ENCODE results near the gene NDUFA6.

Gene NDUFA6

DNA sequence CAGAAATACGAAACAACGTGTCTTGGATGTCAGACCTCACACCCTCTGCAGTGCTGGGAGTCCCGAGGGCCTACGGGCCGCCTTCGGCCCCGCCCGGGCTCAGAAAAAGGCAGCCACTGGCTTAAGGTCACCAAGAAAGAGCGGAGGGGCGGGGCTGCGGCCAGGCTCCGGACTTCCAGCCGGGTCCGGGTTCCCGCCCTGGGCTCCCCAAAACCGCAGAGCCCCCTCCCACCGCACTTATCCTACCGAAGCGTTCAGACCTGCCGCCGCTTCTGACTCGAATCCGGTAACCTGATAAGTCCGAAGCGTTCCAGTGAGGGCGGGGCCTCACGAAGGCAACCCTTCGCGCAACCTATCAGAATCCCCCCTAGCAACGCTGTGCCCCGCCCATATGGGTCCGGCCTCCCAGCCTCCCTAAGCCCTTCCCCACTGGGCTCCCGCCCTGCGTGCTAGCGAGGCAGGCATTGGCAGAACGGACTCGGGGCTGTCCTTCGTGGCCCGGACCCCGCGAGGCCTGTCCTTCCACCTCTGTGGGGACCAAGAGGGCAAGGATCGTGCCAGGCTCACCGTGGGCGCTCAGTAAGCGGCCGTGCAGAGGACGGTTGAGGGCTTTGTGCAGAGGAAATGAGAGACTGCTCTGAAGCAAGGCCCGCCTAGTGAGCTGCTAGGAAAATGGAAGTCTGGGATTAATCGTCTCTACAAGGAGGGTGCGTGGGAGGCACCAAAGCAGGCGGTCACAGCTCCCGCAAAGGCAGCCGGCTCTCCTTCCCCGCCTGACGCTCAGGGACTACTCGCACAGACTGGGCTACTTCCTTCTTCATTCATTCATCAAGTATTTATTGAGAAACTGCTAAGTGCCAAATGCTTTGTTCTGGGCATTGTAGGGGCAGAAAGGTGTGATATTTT, 19.8 kb downstream of the NDUFA6 start, which contains the start of gene NAGA:
Gene NAGA (minus strand): TSS at position 296 of the 906 bp plus-strand sequence. CDS start 515 bp downstream, outside the sequence.
- DNase-seq (ENCODE audit: low read depth): peak; percentile 83

DNA sequence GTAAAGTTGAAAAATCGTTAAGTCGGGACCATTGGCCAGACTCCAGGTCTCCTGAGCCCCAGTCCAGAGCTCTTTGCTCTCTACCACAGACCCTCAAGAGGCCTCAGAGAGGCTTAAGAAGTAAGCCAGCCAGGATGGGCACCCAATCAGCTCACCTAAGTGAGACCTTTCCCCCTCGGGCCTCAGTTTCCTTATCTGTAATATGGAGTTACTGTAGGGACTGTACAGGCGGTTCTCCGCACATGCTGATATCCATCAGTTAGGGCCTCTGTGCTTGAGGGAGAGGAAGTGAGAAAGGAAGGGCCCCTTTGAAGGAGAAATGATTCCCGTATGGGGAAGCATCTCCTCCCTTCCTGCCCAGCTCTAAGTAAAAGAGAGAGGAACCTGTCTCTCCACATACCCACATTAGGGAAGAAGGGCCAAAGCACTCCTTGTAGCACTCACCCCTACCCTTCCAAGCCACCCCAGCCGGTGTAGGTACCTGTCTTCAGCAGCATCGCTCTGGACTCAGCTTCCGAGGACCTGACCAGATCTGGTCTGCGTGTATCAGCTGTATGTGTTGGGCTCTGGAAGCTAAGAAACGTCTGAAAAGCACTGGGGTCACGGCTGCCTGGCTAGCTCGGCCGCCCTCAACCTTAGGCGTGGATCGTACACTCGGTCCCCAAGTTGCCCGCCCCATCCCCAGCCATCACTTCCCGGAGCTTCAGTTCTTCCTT, 20.6 kb downstream of the NDUFA6 start:
- no peak for DNase-seq (ENCODE audit: low read depth)

DNA sequence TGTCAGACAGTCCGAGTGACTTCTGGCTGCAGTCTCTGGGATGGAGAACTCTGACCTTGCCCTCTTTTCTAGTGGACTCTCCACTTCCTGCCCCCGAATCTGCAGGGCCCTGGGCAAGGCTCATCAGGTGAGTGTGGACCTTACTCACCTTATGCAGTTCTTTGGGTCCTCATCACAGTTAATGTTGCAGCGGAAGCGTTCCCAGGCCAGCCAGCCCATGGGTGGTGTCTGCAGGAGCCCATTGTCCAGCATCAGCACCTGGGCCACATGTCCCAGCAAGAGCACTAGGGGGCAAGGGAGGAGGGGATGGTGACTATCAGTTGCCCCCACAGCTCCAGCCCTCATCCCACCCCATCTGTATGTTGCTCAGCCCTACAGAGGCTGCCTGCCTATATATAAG, 22.3 kb downstream of the NDUFA6 start:
- DNase-seq (ENCODE audit: low read depth): no peak

DNA sequence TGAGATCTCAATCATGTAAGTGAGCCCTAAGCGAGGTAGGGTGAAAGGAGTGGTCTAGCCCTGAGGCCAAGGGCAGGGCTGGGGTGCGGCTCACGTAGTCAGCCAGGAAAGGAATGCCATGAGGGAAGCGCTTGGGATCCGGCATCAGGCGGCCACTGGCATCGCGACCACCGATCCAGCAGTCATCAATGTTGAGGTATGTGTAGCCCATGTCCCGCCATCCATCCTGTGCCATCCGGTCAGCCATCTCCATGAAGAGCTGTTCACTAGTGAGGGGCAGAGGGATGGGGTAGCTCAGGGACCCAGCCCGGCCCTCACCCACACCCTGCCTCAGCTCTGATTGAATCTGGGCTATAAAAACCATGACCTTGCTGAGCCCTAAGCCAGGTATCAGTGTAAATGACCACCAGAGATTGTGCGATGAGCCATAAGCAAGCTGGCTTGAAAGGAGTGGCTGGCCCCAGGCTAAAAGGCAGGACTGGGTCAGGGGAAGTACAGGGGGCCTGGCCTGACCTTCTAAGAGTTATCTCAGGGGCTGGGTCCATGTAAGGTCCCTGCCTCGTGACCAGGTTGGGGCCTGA, 22.8 kb downstream of the NDUFA6 start:
- DNase-seq (ENCODE audit: low read depth): no peak

DNA sequence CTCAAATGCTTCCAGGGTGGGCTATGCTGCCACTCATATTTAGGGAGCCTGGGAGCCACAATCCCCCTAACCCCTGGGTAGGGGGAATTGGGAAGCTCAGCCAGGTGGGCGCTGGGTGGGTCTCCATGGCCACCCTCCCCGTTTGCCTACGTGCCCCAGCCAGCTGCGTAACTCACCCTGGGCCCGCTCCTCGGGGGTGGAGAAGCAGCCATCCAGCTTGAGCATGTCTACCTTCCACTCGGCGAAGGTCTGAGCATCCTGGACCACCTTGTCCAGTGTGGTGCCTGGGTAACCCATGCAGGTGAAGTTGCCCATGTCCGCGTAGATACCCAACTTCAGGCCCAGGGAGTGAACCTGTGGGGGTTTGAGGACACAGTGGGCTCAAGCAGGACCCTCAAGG, 23.6 kb downstream of the NDUFA6 start:
- no peak for DNase-seq (ENCODE audit: low read depth)

DNA sequence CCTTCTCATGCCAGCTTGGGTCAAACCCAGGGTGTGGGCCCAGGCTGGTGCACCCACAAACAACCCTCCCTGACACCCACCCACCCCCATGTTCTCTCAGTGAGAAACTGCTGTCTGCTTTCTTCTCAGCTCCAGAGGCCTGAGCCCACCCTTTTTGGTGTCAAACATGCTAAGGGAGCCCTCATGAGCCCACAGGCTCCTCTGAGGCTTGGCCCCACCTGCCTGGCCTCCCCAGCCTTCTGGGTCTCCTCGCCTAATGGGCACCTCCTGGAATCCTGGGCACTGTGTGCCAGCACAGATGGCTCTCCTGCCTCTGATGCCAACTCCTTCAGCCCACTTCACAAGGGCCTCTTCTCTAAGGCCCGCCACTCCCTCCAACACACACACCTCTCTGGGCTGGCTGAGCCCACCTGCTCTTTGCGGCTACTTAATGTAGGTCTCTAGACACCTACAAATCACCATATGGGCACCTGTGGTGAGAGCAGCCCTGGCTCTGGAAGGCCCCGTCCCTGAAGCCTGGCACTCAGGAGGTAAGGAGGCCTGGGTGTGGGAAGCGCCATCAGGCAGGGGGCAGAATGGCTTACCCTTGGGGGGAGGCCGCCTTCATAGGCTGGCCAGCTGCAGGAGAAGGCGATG, 24.3 kb downstream of the NDUFA6 start:
- DNase-seq (ENCODE audit: low read depth): no peak

DNA sequence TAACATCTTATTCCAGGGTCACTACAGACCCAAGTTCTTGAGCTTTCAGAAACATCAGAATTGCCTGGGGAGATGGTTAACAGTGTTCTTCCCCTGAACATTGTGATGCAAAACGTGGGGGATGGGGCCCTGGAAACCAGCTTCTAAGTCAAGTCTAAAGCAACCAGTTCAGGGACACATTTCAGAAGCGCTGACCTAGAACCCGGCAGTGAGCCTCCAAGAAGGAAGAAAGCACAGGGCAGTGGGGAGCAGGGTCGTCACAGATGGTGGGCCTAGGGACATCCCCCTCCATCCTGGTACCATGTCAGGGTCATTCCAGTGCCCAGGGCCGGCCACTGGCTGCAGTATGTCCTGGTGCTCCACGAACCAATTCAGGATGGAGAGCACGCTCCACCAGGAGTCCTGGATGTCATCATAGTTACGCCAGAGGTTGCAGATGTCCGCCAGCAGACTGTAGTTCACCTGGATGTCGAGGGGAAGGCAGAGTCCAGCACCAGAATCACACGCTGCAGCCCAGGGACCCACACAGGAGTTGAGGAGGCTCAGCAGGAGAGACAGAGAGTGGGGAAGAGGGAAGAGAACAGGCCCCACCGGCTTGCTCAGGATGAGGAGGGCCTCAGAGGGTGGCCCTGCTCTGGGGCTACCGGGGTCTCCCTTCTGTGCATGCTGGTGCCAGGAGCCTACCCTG, 25.0 kb downstream of the NDUFA6 start:
- no peak for DNase-seq (ENCODE audit: low read depth)

DNA sequence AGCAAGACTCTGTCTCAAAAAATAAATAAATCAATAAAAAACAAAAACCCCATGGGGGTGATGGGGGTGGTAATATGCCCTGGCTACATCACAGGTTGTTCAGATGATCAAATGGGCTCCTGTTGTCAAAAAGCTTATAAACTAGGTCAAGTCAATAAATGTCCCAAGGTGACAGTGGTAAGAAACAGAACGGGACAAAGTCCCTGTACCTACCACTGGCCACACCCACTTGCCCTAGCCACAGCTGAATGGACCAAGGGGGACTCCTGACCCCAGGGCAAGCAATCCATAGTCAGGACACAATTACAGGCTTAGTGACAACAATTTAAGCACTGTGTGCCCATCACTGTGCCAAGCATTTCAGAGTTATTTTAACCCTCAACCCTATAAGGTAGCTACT, 25.9 kb downstream of the NDUFA6 start:
- DNase-seq (ENCODE audit: low read depth): no peak

DNA sequence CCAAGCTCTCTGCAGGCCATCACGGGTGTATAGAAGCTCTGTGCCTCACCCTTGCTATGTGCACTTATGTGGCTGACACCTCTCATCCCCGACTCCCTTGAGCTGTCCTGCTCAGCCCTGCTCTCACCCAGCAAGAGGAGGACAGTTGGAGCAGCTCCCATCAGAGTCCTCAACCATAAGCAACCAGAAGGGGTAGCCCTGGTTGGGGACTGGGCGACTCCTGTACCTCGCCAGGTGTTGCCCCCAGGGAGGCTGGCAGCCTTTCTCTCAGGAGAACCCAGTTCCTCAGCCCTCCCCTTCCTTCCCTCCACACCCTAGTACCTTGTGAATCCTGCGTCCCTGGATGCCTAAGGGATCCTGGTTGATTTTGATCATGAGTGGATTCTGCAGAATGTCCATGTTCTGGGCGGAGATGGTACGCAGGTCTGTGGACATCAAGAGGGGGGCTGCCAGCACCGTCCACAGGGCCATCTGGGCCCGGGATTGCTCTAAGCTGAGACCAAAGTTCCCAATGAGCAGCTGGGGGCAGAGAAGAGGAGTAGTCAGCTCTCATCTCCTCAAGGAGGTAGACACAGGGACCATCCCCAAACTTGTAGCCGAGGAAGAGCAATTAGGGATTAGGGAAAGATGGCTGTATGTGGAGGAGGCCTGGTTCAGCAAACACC, 27.9 kb downstream of the NDUFA6 start:
- no peak for DNase-seq (ENCODE audit: low read depth)

DNA sequence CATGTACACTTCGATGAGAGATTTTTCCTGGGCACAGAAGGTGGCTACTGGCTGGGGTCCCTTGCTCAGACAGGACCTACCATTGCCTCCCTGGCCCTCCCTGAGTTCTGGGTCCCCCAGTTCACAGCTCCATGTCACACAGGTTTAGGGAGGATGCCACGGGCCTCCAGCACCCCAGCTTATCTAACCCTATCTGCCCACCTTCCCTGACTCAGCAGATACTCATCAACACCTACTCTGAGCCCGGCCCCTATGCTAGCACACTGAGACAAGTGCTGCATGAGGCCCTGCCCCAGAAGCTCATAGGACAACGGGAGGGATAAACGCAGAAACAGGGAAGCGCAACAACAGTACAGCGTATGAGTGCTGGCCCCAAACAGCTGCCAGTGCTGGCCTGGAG, 29.5 kb downstream of the NDUFA6 start:
- no peak for DNase-seq (ENCODE audit: low read depth)

DNA sequence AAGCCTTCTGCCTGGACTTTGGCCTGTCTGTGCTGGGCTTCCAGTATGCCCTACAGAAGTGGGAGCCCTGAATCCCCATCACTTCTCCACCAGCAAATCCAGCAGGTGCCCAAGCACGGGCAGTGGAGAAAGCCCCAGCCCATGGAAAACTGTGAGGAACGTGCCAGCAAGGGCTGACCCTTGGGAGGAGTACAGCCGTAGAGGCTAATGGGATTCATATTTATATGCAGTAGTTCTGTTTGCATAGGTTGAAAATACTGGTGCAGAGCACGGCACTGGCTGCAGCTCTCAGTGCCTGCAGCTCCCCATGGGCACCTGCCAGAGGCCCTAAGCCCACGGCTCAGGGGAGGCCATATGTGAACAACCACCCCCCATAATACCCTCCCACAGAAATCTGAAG, 30.1 kb downstream of the NDUFA6 start:
- no peak for DNase-seq (ENCODE audit: low read depth)

DNA sequence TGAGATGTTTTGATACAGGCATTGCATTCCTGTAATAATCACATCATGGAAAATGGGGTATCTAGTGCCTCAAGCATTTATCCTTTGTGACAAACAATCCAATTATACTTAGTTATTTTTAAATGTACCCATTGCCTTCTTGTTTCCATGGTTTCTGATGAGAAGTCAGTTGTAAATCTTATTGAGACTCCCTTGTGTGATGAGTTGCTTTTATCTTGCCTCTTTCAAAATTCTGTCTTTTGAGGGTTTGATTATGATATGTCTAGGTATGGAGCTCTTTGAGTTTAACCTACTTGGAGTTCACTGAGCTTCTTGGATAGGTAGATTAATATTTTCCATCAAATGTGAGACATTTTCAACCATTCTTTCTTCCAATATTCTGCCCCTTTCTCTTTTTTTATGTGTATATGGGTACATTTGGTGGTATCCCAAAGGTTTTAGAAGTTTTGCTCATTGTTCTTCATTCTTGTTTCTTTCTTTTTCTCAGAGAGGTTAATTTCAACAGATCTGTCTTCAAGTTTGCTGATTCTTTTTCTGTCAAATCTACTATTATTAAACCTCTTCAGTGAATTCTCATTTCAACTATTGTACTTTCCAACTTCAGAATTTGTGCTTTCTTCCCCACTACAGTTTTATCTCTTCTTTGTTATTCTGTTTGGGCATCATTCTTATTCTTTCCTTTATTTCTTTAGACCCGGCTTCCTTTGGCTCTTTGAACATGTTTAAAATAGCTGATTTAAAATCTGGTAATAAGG, 33.6 kb downstream of the NDUFA6 start:
- no peak for DNase-seq (ENCODE audit: low read depth)

DNA sequence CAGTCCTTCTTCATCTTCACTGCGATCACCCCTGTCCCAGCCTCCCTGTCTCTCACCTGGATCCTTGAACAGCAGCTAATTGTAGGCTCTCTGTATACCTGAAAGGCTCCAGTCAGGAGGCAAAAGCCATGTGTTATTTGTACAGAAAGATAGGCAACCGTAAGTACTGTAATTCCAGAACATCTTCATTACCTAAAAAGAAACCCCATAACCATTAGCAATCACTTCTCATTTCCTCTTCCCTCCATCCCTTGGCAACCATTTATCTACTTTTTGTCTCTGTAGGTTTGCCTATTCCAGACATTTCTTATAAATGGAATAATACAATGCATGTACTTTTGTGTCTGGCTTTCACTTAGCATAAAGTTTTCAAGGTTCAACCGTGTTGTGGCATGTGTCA, 37.8 kb downstream of the NDUFA6 start:
- no peak for DNase-seq (ENCODE audit: low read depth)

DNA sequence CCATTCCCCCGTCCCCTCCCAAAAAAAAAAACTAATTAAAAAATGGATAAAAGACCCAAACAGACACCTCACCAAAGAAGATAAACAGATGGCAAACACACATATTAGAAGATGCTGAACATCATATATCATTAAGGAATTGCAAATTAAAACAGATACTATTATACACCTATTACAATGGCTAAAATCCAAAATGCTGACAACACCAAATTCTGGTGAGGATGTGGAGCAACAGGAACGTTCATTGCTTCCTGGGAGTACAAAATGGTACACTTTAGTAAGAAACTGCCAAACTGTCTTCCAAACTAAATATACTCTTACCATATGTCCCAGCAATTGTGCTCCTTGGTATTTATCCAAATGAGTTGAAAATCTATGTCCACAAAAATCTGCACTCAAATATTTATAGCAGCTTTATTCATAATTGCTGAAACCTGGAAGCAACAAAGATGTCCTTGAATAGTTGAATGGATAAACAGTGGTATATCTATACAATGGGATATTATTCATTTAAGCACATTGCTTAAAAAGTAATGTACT, 39.9 kb downstream of the NDUFA6 start:
- DNase-seq (ENCODE audit: low read depth): no peak

DNA sequence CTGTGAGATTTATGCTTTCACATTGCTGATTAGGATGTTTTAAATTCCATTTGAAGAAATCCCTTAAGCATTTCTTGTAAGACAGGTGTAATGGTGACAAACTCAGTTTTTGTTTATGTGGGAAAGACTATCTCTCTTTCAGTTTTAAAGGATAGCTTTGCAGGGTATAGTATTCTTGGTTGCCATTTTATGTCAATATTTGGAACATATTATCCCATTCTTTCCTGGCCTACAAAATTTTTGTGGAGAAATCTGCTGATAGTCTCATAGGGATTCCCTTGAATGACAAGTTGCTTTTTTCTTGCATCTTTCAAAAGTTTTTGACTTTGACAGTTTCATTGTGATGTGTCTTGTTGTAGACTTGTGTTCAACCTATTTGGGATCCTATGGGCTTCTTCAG, 48.8 kb downstream of the NDUFA6 start:
- no peak for DNase-seq (ENCODE audit: low read depth)

DNA sequence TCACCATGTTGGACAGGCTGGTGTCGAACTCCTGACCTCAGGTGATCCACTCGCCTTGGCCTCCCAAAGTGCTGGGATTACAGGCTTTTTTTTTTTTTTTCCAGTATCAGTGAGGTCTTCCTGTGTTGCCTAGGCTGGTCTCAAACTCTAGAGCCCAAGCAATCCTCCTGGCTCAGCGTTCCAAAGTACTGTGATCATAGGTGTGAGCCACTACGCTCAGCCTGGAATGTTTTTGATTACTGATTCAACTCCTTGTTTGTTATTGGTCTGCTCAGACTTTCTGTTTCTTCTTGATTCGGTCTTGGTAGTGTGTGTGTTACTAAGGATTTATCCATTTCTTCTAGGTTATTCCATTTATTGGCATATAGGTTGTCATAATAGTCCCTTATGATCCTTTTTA, 51.3 kb downstream of the NDUFA6 start:
- no peak for DNase-seq (ENCODE audit: low read depth)
